HG02981 (cell line): Measurements from ENCODE around the gene MAP4K1.
"Not testable (repeated sequence)": the region's sequence is repeated elsewhere in the genome, so short reads cannot be mapped to it uniquely, and the experiment has no call there.

Experiments
- ATAC-seq: cut with Tn5 transposase; IDR thresholded peaks from one replicate; pipeline ENCODE4 v1.9.1; 2021; ENCODE audit warnings: mild to moderate bottlenecking, moderate library complexity; ENCODE audit not compliant: unreplicated experiment

MAP4K1 gene

GRCh38 chr19:38629568-38629967, 11.8 kb upstream of the MAP4K1 start:
- no peak for ATAC-seq

DNA sequence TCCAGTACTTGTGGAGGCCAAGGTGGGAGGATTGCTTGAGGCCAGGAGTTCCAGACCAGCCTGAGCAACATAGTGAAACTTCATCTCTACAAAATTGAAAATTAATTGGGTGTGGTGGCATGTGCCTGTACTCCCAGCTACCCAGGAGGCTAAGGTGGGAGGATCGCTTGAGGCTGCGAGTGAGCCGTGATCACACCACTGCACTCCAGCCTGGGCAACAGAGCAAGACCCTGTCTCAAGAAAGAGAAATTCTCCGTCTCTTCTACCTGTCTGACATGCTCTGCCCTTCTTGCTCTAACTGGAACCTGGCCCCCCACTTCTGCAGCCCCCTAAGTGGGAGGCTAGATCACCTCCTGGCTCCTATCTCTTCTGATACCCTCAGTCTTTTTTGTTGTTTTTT, 8.6 kb upstream of the MAP4K1 start:
- ATAC-seq, result no peak

GRCh38 chr19:38624822-38625221, 7.1 kb upstream of the MAP4K1 start:
- no peak for ATAC-seq

GRCh38 chr19:38619361-38620174, 1.8 kb upstream of the MAP4K1 start:
- ATAC-seq, result no peak

GRCh38 chr19:38618590-38619360, 1.0 kb upstream of the MAP4K1 start, which contains the start of gene EIF3K:
TSS of gene EIF3K (plus strand) at chr19:38619188. CDS start at chr19:38619269, 81 bp downstream.
- ATAC-seq, result peak; percentile 49

DNA sequence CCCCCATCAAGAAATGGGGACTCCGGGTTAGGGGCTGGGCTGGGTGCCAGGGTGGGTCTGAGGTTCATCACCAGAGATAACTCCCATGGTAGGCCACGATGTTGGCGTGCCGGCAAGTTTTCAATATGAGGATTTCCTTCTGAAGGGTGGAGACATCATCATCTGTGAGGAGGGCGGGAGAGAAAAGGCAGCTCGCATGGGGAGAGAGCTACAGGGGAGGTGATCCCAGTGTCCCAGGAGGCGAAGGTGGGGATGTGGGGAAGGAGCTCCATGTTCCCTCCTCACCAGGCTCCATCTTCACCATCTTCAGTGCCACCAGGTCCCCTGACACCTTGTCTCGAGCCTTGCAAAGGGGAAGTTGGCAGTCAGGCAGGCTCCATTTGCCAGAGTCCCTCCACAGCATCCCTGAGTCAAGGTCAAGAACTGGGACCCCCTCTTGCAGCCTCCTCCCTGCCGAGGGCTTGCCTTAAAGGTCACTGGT, 430 bp downstream of the MAP4K1 start:
- ATAC-seq, result no peak

DNA sequence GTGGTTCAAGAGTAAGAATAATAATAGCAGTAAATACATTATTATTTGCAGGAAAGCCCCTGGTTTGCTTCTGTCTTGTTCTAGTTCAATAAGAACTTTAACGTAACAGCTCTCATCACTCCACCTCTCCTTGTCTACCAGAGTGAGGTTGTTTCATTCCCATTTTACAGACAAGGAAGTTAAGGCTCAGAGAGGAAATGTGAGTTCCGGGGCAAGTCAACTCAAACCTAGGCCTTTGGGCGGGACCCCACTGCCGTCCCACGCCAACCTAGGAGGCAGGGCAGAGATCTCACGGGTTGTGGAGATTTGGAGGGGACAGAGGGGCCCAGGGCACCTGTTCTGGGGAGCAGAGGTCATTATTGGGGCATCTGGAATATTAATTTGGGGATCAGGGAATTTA, 1.5 kb downstream of the MAP4K1 start:
- no peak for ATAC-seq

- ATAC-seq, result no peak
These were observed 2.7 kb downstream of the MAP4K1 start for GRCh38 chr19:38615007-38615581.

DNA sequence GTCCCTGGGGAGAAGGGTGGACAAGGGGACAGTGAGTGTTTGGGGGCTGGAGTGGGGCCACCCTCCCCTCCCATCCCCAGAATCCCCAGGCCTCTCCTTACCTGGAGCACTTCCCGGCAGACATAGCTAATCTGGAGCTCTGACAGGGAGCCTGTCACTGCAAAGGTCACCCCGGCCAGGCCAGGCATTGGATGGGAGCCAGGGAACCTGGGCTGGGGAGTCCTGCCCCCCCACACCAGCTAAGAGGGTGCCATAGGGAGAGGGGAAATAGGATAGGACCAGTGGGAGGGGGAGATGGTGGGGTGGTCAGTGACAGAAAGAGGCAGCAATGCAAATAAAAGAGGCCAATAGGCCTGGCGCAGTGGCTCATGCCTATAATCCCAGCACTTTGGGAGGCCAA, 3.5 kb downstream of the MAP4K1 start:
- ATAC-seq, result no peak

DNA sequence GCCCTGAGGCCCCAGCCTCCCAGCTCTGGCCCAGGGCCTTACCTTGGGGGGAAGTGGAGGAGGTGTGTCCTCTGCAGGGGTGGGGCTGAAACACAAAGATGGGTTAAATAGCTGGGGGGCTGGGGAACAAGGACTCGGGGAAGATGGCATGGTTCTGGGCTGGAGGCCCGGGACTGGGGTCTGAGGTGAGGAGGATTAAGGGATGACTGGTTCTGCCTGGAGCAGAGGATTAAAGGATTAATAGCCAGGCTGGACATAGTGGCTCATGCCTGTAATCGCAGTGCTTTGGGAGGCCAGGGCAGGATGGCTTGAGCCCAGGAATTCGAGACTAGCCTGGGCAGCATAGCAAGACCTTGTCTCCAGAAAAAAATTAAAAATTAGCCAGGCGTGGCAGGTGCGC, 11.6 kb downstream of the MAP4K1 start:
- ATAC-seq, result no peak

GRCh38 chr19:38602856-38603255, 14.9 kb downstream of the MAP4K1 start:
- not testable (repeated sequence) for ATAC-seq

DNA sequence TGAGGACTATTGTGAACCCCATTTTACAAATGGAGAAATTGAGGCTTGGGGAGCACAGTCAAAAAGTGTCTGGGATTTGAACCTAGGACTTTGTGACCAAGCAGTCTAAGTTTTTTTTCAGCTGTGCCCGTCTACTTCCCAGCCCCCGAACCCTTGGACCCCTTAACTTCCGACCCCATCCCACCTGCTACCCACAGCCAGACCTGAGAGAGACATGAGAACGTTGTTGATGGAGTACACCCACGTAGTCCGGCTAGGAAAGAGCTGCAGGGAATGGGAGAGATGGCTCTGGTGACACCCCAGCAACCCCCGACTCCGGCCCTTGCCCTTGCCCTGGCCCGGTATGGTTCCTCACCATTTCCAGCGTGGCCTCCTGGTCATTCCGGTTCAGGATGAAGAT, 18.0 kb downstream of the MAP4K1 start:
- no peak for ATAC-seq

DNA sequence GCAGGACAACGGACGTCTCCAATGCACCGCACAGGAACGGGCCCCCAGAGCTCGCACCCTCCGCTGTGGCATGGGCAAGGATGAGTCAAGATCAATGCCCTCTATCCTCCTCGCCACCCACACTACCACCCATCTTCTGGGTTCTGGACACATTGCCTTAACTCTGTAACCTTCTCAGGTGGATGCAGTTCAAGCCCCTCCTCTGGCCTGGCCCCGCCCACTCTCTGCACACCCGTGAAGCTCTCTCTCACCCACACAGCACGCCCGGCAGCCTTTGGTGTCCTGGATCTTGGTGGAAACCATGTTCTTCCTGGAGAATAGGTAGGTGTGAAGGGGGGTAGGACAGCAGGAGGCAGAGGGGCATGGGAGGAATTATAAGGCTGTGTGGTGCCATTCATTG, 20.7 kb downstream of the MAP4K1 start:
- no peak for ATAC-seq

GRCh38 chr19:38596057-38596981, 21.4 kb downstream of the MAP4K1 start:
- ATAC-seq, result no peak

DNA sequence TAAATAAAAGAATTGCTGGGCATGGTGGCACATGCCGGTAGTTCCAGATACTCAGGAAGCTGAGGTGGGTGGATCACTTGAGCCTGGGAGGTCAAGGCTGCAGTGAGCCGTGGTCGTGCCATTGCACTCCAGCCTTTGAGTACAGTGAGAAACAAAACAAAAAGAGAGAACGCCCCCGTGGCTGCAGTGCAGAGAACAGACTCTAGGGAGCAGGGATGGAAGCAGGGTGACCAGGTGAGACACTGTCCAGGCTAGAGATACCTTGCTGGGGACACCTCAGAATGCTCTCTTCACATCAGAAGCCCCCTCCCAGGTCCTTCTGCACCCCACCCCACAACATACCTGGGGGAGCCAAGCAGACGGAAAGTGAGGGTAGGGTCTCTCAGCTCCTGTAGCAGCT, 24.8 kb downstream of the MAP4K1 start:
- ATAC-seq, result no peak

DNA sequence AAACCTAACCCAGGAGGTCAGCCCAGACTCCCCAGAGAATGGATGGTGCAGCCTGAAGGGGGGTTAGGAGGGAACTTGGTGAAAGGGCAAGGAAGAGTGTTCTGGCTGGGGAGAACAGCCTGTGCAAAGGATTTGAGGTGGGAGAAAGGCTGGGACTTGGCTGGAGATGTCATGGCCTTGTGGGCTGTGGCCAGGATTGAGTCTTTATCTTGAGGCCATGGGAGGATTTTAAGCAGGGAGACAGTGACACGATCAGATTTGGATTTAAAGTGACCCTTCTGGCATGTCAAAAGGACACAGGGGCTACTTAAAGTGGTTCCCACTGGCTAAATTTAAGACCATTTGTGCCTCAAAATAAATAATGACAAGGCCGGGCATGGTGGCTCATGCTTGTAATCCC, 29.7 kb downstream of the MAP4K1 start:
- ATAC-seq, result no peak

DNA sequence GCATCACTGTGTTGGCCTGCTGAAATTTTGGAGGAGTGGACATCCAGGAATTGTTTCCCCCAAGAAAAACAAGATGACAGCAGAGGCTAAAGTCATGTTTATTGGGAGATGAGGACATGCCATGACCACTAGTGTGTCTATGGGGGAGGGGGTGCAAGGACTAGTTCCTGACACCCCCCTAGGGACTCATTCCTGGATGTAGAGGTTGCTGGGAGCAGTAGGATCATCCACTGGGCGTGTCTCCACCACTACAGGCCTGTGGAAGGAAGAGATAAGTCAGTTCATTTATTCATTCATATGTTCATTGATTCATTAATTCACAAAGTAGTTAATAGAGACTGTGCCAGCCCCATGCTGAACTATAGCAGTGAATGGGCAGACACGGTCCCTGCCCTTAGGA, 30.2 kb downstream of the MAP4K1 start:
- no peak for ATAC-seq

- ATAC-seq, result no peak
These were observed 33.8 kb downstream of the MAP4K1 start for GRCh38 chr19:38583985-38584305.

GRCh38 chr19:38583219-38583984, 34.4 kb downstream of the MAP4K1 start:
- ATAC-seq, result no peak

GRCh38 chr19:38580080-38580479, 37.7 kb downstream of the MAP4K1 start:
- ATAC-seq, result no peak
